ENCODE results near the gene XIRP1.

DNA sequence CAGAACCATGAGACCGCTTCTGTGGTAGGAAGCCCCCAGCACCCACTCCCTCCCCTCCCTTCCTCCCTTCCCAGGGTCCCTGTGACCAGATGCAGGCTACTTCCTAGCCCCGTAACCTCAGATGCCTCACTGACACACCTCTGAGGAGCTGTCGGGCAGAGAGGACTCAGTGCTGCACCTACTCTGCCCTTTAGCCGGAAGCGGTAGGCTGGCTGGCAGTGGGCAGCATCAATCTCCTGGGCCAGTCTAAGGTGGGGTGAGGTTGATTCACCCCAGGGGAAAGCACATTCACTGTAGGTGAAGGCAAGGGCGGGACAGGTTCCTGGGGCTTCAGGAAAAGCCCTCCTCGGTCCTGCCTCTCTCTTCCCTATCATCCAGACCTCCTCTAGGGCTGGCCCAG, 58.1 kb downstream of the XIRP1 start:
- TF ChIP-seq POLR2A (IDR thresholded peaks at IDR 0.05) = no peak
- TF ChIP-seq, protein P1, sequence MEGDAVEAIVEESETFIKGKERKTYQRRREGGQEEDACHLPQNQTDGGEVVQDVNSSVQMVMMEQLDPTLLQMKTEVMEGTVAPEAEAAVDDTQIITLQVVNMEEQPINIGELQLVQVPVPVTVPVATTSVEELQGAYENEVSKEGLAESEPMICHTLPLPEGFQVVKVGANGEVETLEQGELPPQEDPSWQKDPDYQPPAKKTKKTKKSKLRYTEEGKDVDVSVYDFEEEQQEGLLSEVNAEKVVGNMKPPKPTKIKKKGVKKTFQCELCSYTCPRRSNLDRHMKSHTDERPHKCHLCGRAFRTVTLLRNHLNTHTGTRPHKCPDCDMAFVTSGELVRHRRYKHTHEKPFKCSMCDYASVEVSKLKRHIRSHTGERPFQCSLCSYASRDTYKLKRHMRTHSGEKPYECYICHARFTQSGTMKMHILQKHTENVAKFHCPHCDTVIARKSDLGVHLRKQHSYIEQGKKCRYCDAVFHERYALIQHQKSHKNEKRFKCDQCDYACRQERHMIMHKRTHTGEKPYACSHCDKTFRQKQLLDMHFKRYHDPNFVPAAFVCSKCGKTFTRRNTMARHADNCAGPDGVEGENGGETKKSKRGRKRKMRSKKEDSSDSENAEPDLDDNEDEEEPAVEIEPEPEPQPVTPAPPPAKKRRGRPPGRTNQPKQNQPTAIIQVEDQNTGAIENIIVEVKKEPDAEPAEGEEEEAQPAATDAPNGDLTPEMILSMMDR (IDR thresholded peaks at IDR 0.05) = no peak

Measured in thyroid gland (tissue), 4 donors.